ENCODE results near the gene RAD54L.

DNA sequence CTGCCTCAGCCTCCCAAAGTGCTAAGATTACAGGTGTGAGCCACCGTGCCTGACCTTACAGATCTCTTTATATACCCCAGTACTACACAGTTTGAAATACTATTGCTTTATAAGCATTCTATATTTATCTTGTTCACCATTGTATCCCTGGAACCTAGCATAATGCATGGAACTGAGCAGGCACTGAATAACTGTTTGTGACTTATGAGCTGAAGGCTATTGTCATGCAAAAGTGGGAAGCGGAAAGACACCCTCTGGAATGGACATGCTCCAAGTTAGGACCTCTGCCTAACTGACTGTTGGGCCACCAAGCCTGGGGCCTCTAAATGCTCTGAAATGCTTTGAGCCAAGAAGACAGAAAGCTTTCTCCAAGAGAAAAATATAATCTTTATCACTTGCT lies 47.7 kb downstream of the RAD54L start:
- TF ChIP-seq, protein P1, sequence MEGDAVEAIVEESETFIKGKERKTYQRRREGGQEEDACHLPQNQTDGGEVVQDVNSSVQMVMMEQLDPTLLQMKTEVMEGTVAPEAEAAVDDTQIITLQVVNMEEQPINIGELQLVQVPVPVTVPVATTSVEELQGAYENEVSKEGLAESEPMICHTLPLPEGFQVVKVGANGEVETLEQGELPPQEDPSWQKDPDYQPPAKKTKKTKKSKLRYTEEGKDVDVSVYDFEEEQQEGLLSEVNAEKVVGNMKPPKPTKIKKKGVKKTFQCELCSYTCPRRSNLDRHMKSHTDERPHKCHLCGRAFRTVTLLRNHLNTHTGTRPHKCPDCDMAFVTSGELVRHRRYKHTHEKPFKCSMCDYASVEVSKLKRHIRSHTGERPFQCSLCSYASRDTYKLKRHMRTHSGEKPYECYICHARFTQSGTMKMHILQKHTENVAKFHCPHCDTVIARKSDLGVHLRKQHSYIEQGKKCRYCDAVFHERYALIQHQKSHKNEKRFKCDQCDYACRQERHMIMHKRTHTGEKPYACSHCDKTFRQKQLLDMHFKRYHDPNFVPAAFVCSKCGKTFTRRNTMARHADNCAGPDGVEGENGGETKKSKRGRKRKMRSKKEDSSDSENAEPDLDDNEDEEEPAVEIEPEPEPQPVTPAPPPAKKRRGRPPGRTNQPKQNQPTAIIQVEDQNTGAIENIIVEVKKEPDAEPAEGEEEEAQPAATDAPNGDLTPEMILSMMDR (IDR thresholded peaks at IDR 0.05): no peak
- TF ChIP-seq EZH2 (IDR thresholded peaks at IDR 0.05; ENCODE audit: borderline replicate concordance, insufficient read depth, low read depth, low read length, poor library complexity, severe bottlenecking): no peak

Measured in B cell (primary cell).